ENCODE data around the gene USP9Y. TPM values are rescaled to one million over a fixed set of nuclear protein-coding genes. Genes with fewer than 3 reads are reported as not detected.

Gene USP9Y
- total and polyA plus RNA-seq, 2 donors (not counting 3 experiments of a cell fraction or from before 2014, with no cell fraction given): 13.6 to 17.4 TPM

GRCh38 chrY:12904618-12905516 is 203.8 kb downstream of the USP9Y start, which contains the start of gene DDX3Y:
Gene DDX3Y (plus strand): TSS chrY:12904868. CDS start chrY:12904937, 69 bp downstream.
- peak; percentile 95 for DNase-seq (ENCODE audit: low read depth, low spot score)
- H3K4me2 ChIP-seq (ENCODE audit: insufficient read depth, low read length): peak within 1 kb of the TSS; percentile 98

GRCh38 chrY:12905517-12905872 is 204.5 kb downstream of the USP9Y start:
- no peaks in the 10 kb centered on the region for H3K9me1 ChIP-seq (replicated peaks; ENCODE audit: control insufficient read depth, extremely low read depth, insufficient read depth, low read length)
- FAIRE-seq (peak; percentile 78), DNase-seq (ENCODE audit: low read depth, low spot score) (peak; percentile 77)
- peak overlapping the region; percentile 100 for H3K9ac ChIP-seq (replicated peaks; ENCODE audit: extremely low read depth, insufficient read depth, low read length)
- intact Hi-C loops (cut with micrococcal nuclease) (loop anchor here (2.0 to 10.0 kb wide), 4 partner anchors 241 to 799 kb away; partner anchors contain the start of gene TMSB4Y), dilution Hi-C loops (cut with MboI; ENCODE audit: extremely low pct_ligation_motif_present, low sequenced_read_pairs) (no loop called here)
- peak overlapping the region; percentile 72 for H2AFZ ChIP-seq (ENCODE audit: low read depth, low read length)
- peaks cover 3% of the 10 kb centered on the region for H4K20me1 ChIP-seq (replicated peaks; ENCODE audit: control insufficient read depth, extremely low read depth, insufficient read depth, low read length)
- peak overlapping the region; percentile 98 for H3K4me2 ChIP-seq (ENCODE audit: insufficient read depth, low read length)
- H3K79me2 ChIP-seq (ENCODE audit: control insufficient read depth, insufficient read depth, low read length): peaks cover 60% of the 10 kb centered on the region
- peak overlapping the region; percentile 100 for H3K27ac ChIP-seq (ENCODE audit: insufficient read depth, low read depth, low read length)
- POLR2A ChIA-PET: no interaction called here
- CTCF ChIA-PET: interaction anchor here (1.0 kb wide), 1 partner anchor 438 kb away, joined by 4 read pairs; no protein-coding TSS in a partner anchor
- no peaks in the 10 kb centered on the region for H3K36me3 ChIP-seq (ENCODE audit: control insufficient read depth in 2 of 2, extremely low read depth in 1 of 2, insufficient read depth in 2 of 2, low read length in 2 of 2)
- H3K4me1 ChIP-seq (ENCODE audit: control insufficient read depth, extremely low read depth, insufficient read depth, low read length): peaks cover 6% of the 10 kb centered on the region
- no TSS peak for BruUV-seq (replicated peaks)
- H3K9me3 ChIP-seq (replicated peaks; ENCODE audit: control insufficient read depth, insufficient read depth, low read length): no peaks in the 10 kb centered on the region
- TF ChIP-seq POLR2A (IDR thresholded peaks at IDR 0.05; ENCODE audit: low read depth, low read length) (no peak), MYC (IDR thresholded peaks at IDR 0.05; ENCODE audit: low read depth, low read length) (no peak), MAX (IDR thresholded peaks at IDR 0.05; ENCODE audit: insufficient read depth, insufficient read length) (no peak), POLR2AphosphoS5 (IDR thresholded peaks at IDR 0.05; ENCODE audit: insufficient read depth, low read depth, low read length) (peak; percentile 13), FOS (IDR thresholded peaks at IDR 0.05; ENCODE audit: borderline replicate concordance, insufficient read depth, low read length) (no peak), EZH2 (IDR thresholded peaks at IDR 0.05; ENCODE audit: borderline replicate concordance, low read depth, low read length, severe bottlenecking) (no peak)
- H3K4me3 ChIP-seq (replicated peaks in 1 of 3; ENCODE audit: insufficient read depth in 1 of 3, low read depth in 1 of 3, low read length in 3 of 3): peak overlapping the region; percentile 83 to 100 (median 98)
- H3K27me3 ChIP-seq (ENCODE audit: control insufficient read depth in 2 of 2, insufficient read depth in 2 of 2, low read length in 2 of 2): no peaks in the 10 kb centered on the region

More at GRCh38 chrY:12904618-12905516, 203.8 kb downstream of the USP9Y start, which contains the start of gene DDX3Y:
- TF ChIP-seq EZH2 (IDR thresholded peaks at IDR 0.05; ENCODE audit: borderline replicate concordance, low read depth, low read length, severe bottlenecking) (no peak), POLR2AphosphoS5 (IDR thresholded peaks at IDR 0.05; ENCODE audit: insufficient read depth, low read depth, low read length) (peak; percentile 58), MAX (IDR thresholded peaks at IDR 0.05; ENCODE audit: insufficient read depth, insufficient read length) (no peak), POLR2A (IDR thresholded peaks at IDR 0.05; ENCODE audit: low read depth, low read length) (peak; percentile 83)
- Histone ChIP-seq H3K36me3 (ENCODE audit: control insufficient read depth in 2 of 2, extremely low read depth in 1 of 2, insufficient read depth in 2 of 2, low read length in 2 of 2) (no peaks in the 10 kb centered on the region), H3K27ac (ENCODE audit: insufficient read depth, low read depth, low read length) (peak within 1 kb of the TSS; percentile 100), H3K79me2 (ENCODE audit: control insufficient read depth, insufficient read depth, low read length) (peaks cover 53% of the 10 kb centered on the region), H3K9me1 (replicated peaks; ENCODE audit: control insufficient read depth, extremely low read depth, insufficient read depth, low read length) (no peaks in the 10 kb centered on the region), H3K4me1 (ENCODE audit: control insufficient read depth, extremely low read depth, insufficient read depth, low read length) (peaks cover 6% of the 10 kb centered on the region), H3K9ac (replicated peaks; ENCODE audit: extremely low read depth, insufficient read depth, low read length) (peak within 1 kb of the TSS; percentile 100), H3K27me3 (ENCODE audit: control insufficient read depth in 2 of 2, insufficient read depth in 2 of 2, low read length in 2 of 2) (no peaks in the 10 kb centered on the region), H3K9me3 (replicated peaks; ENCODE audit: control insufficient read depth, insufficient read depth, low read length) (no peaks in the 10 kb centered on the region), H2AFZ (ENCODE audit: low read depth, low read length) (peak within 1 kb of the TSS; percentile 100), H4K20me1 (replicated peaks; ENCODE audit: control insufficient read depth, extremely low read depth, insufficient read depth, low read length) (peaks cover 3% of the 10 kb centered on the region), H3K4me3 (replicated peaks in 1 of 3; ENCODE audit: insufficient read depth in 1 of 3, low read depth in 1 of 3, low read length in 3 of 3) (peak within 1 kb of the TSS; percentile 83 to 100 (median 98))
- BruUV-seq (replicated peaks): TSS peak; percentile 98
- dilution Hi-C loops (cut with MboI; ENCODE audit: extremely low pct_ligation_motif_present, low sequenced_read_pairs): no loop called here
- POLR2A ChIA-PET: no interaction called here
- intact Hi-C loops (cut with micrococcal nuclease): loop anchor here (2.0 to 10.0 kb wide), 4 partner anchors 240 to 800 kb away; partner anchors contain the start of gene TMSB4Y
- CTCF ChIA-PET: no interaction called here
- peak; percentile 94 for FAIRE-seq
